Naive thymus-derived CD8-positive, alpha-beta T cell (primary cell): ENCODE results near the gene LPP. TPM values are rescaled to one million over a fixed set of nuclear protein-coding genes. Genes with fewer than 3 reads are reported as not detected.

Experiments used
- ATAC-seq, 2 donors: fragments of 150-1000 bp; cut with Tn5 transposase in 1 of 2; sonication (Bioruptor Pico), chemical (Tn5 transposase) in 1 of 2; 1 replicate in 1 of 2; 2 replicates in 1 of 2; pipeline ENCODE4 v1.10.0; 2021; ENCODE audit warnings: mild to moderate bottlenecking in 2 of 2, moderate library complexity in 2 of 2
- POLR2A ChIA-PET: fragments of 350-600 bp; sonication (Branson Sonifier 250); formaldehyde crosslinking; loops from one replicate; lab custom pipeline; 2021; ENCODE audit warnings: antibody characterized with exemption; lab: Charles Lee
- DNase-seq, 10 donors: peaks; one replicate each; pipeline versions ENCODE4 v3.0.0 to v3.0.0-alpha.2; 2020 to 2022
- H3K27ac Mint-ChIP-seq, 10 donors: one replicate each; pipeline ENCODE4 v1.8.0; 2020 to 2022; ENCODE audit warnings: mild to moderate bottlenecking in 10 of 10, mixed read lengths in 10 of 10, moderate library complexity in 4 of 10, inconsistent platforms in 1 of 10
- H3K27me3 Mint-ChIP-seq, 5 donors: one replicate each; pipeline ENCODE4 v1.8.0; 2021 to 2022; ENCODE audit warnings: mixed read lengths in 5 of 5
- H3K36me3 Mint-ChIP-seq, 3 donors: one replicate each; pipeline ENCODE4 v1.8.0; 2020 to 2022; ENCODE audit warnings: mixed read lengths in 3 of 3, mild to moderate bottlenecking in 2 of 3, inconsistent platforms in 1 of 3
- H3K4me1 Mint-ChIP-seq, 4 donors: one replicate each; pipeline ENCODE4 v1.8.0; 2021 to 2022; ENCODE audit warnings: mixed read lengths in 4 of 4
- H3K4me3 Mint-ChIP-seq, 10 donors: one replicate each; pipeline ENCODE4 v1.8.0; 2020 to 2022; ENCODE audit warnings: mild to moderate bottlenecking in 10 of 10, mixed read lengths in 10 of 10, moderate library complexity in 6 of 10, inconsistent platforms in 1 of 10
- H3K9me3 Mint-ChIP-seq, 9 donors: one replicate each; pipeline ENCODE4 v1.8.0; 2020 to 2022; ENCODE audit warnings: mixed read lengths in 9 of 9, mild to moderate bottlenecking in 3 of 9, inconsistent platforms in 1 of 9, moderate library complexity in 1 of 9
- polyA plus RNA-seq, 3 donors: library from polyadenylated mRNA; unstranded; fragments of 300-500 nt; fragmentation: Illumina TruSeq; gene quantifications; one replicate each; pipeline ENCODE4 v1.2.3, GENCODE V29; 2021
- total RNA-seq, 8 experiments: library from RNA in 2 of 8; stranded (reverse) in 2 of 8; gene quantifications; one replicate each; pipeline ENCODE4 v1.2.3 and lab custom pipeline; 2021 to 2026

The LPP gene
- total and polyA plus RNA-seq, 5 experiments from 2014 or later = 4.9 to 12.5 (median 7.7) TPM

- peaks cover 0 to 3% (median 0%) of the 10 kb centered on the region in 9 donors for H3K9me3 Mint-ChIP-seq
- no peaks in the 10 kb centered on the region for H3K27me3 Mint-ChIP-seq
- POLR2A ChIA-PET = no interaction called here
- peaks cover 0 to 19% (median 7%) of the 10 kb centered on the region in 4 donors for H3K4me1 Mint-ChIP-seq
- no peak overlapping the region for H3K4me3 Mint-ChIP-seq
- ATAC-seq = no peak
- H3K36me3 Mint-ChIP-seq = peaks cover 0 to 4% (median 0%) of the 10 kb centered on the region in 3 donors
- no peak overlapping the region for H3K27ac Mint-ChIP-seq
- DNase-seq = no peak
Observed at GRCh38 chr3:188316021-188316722, 162.2 kb downstream of the LPP start.

GRCh38 chr3:188316723-188317070 lies 162.7 kb downstream of the LPP start:
- POLR2A ChIA-PET = no interaction called here
- Mint-ChIP-seq H3K9me3 (peaks cover 0 to 3% (median 0%) of the 10 kb centered on the region in 9 donors), H3K27ac (no peak overlapping the region), H3K4me1 (peaks cover 0 to 24% (median 7%) of the 10 kb centered on the region in 4 donors), H3K36me3 (peaks cover 0 to 4% (median 0%) of the 10 kb centered on the region in 3 donors), H3K4me3 (no peak overlapping the region), H3K27me3 (no peaks in the 10 kb centered on the region)
- ATAC-seq (no peak), DNase-seq (no peak)

- Mint-ChIP-seq H3K9me3 (peaks cover 0 to 5% (median 0%) of the 10 kb centered on the region in 9 donors), H3K4me1 (peaks cover 24 to 52% (median 36%) of the 10 kb centered on the region in 4 donors), H3K4me3 (no peak overlapping the region), H3K27me3 (no peaks in the 10 kb centered on the region), H3K27ac (no peak overlapping the region), H3K36me3 (peaks cover 0 to 3% (median 3%) of the 10 kb centered on the region in 3 donors)
- POLR2A ChIA-PET = no interaction called here
- ATAC-seq = no peak
- no peak for DNase-seq
Observed at GRCh38 chr3:188319569-188319968, 165.6 kb downstream of the LPP start.

- ATAC-seq (no peak), DNase-seq (no peak)
- peaks cover 28 to 56% (median 42%) of the 10 kb centered on the region in 4 donors for H3K4me1 Mint-ChIP-seq
- H3K9me3 Mint-ChIP-seq = peaks cover 0 to 7% (median 0%) of the 10 kb centered on the region in 9 donors
- no peaks in the 10 kb centered on the region for H3K27me3 Mint-ChIP-seq
- POLR2A ChIA-PET = no interaction called here
- peak overlapping the region in 3 of 10 donors; percentile 15 to 29 (median 21) for H3K27ac Mint-ChIP-seq
- H3K36me3 Mint-ChIP-seq = peaks cover 0 to 4% (median 4%) of the 10 kb centered on the region in 3 donors
- peak overlapping the region in 1 of 10 donors; percentile 40 for H3K4me3 Mint-ChIP-seq
Observed at GRCh38 chr3:188320757-188321156, 166.8 kb downstream of the LPP start.

- Mint-ChIP-seq H3K36me3 (peaks cover 3 to 9% (median 4%) of the 10 kb centered on the region in 3 donors), H3K4me1 (peaks cover 31 to 55% (median 42%) of the 10 kb centered on the region in 4 donors)
- POLR2A ChIA-PET = no interaction called here
Observed at GRCh38 chr3:188321258-188321657, 167.3 kb downstream of the LPP start.

GRCh38 chr3:188322135-188322887 lies 168.4 kb downstream of the LPP start:
- H3K27ac Mint-ChIP-seq = peak overlapping the region; percentile 30 to 95 (median 69)
- DNase-seq (no peak), ATAC-seq (no peak)
- POLR2A ChIA-PET = interaction anchor here (0.7 to 1.1 kb wide), 2 partner anchors 37 to 41 kb away, joined by 3 read pairs; no protein-coding TSS in a partner anchor
- peak overlapping the region in 7 of 10 donors; percentile 20 to 64 (median 47) for H3K4me3 Mint-ChIP-seq
- no peaks in the 10 kb centered on the region for H3K27me3 Mint-ChIP-seq
- peaks cover 32 to 49% (median 42%) of the 10 kb centered on the region in 4 donors for H3K4me1 Mint-ChIP-seq
- H3K36me3 Mint-ChIP-seq = peaks cover 3 to 14% (median 4%) of the 10 kb centered on the region in 3 donors
- H3K9me3 Mint-ChIP-seq = peaks cover 0 to 7% (median 0%) of the 10 kb centered on the region in 9 donors

More at GRCh38 chr3:188321258-188321657, 167.3 kb downstream of the LPP start:
- Mint-ChIP-seq H3K27me3 (no peaks in the 10 kb centered on the region), H3K4me3 (no peak overlapping the region), H3K9me3 (peaks cover 0 to 7% (median 0%) of the 10 kb centered on the region in 9 donors), H3K27ac (peak overlapping the region in 1 of 10 donors; percentile 78)
- no peak for DNase-seq
- ATAC-seq = no peak

- Mint-ChIP-seq H3K27ac (peak overlapping the region; percentile 30 to 95 (median 69)), H3K9me3 (peaks cover 0 to 7% (median 0%) of the 10 kb centered on the region in 9 donors), H3K36me3 (peaks cover 3 to 14% (median 4%) of the 10 kb centered on the region in 3 donors), H3K4me1 (peaks cover 32 to 49% (median 42%) of the 10 kb centered on the region in 4 donors), H3K4me3 (peak overlapping the region in 8 of 10 donors; percentile 20 to 64 (median 49)), H3K27me3 (no peaks in the 10 kb centered on the region)
- DNase-seq (peak in 8 of 10 donors; percentile 24 to 73 (median 50)), ATAC-seq (peak; percentile 98)
- POLR2A ChIA-PET = interaction anchor here (1.1 kb wide), 2 partner anchors 36 to 580 kb away, joined by 3 read pairs; no protein-coding TSS in a partner anchor
Observed at GRCh38 chr3:188323067-188323842, 169.3 kb downstream of the LPP start.

- no peak overlapping the region for H3K27ac Mint-ChIP-seq
- no peaks in the 10 kb centered on the region for H3K27me3 Mint-ChIP-seq
- POLR2A ChIA-PET = no interaction called here
- DNase-seq (no peak), ATAC-seq (no peak)
- peaks cover 41 to 61% (median 50%) of the 10 kb centered on the region in 4 donors for H3K4me1 Mint-ChIP-seq
- peaks cover 0 to 4% (median 0%) of the 10 kb centered on the region in 9 donors for H3K9me3 Mint-ChIP-seq
- peaks cover 3 to 14% (median 4%) of the 10 kb centered on the region in 3 donors for H3K36me3 Mint-ChIP-seq
- no peak overlapping the region for H3K4me3 Mint-ChIP-seq
Observed at GRCh38 chr3:188326111-188326510, 172.2 kb downstream of the LPP start.

GRCh38 chr3:188326968-188327367 lies 173.0 kb downstream of the LPP start:
- Mint-ChIP-seq H3K4me3 (no peak overlapping the region), H3K9me3 (peaks cover 0 to 4% (median 0%) of the 10 kb centered on the region in 9 donors), H3K27me3 (no peaks in the 10 kb centered on the region), H3K4me1 (peaks cover 43 to 57% (median 50%) of the 10 kb centered on the region in 4 donors), H3K27ac (no peak overlapping the region), H3K36me3 (peaks cover 3 to 14% (median 4%) of the 10 kb centered on the region in 3 donors)
- POLR2A ChIA-PET = no interaction called here
- ATAC-seq (no peak), DNase-seq (no peak)

GRCh38 chr3:188327433-188327832 lies 173.5 kb downstream of the LPP start:
- no peak for DNase-seq
- Mint-ChIP-seq H3K27me3 (no peaks in the 10 kb centered on the region), H3K4me1 (peaks cover 39 to 53% (median 46%) of the 10 kb centered on the region in 4 donors), H3K36me3 (peaks cover 3 to 14% (median 4%) of the 10 kb centered on the region in 3 donors), H3K27ac (no peak overlapping the region), H3K9me3 (peaks cover 0 to 4% (median 0%) of the 10 kb centered on the region in 9 donors), H3K4me3 (no peak overlapping the region)
- POLR2A ChIA-PET = no interaction called here
- ATAC-seq = no peak

- no peak for DNase-seq
- H3K4me3 Mint-ChIP-seq = peak overlapping the region in 9 of 10 donors; percentile 0 to 75 (median 28)
- H3K9me3 Mint-ChIP-seq = peaks cover 0 to under 1% (median 0%) of the 10 kb centered on the region in 9 donors
- ATAC-seq = no peak
- H3K27me3 Mint-ChIP-seq = no peaks in the 10 kb centered on the region
- peaks cover 0 to 16% (median 3%) of the 10 kb centered on the region in 3 donors for H3K36me3 Mint-ChIP-seq
- H3K4me1 Mint-ChIP-seq = peaks cover 17 to 28% (median 22%) of the 10 kb centered on the region in 4 donors
- POLR2A ChIA-PET = no interaction called here
- peak overlapping the region in 9 of 10 donors; percentile 6 to 84 (median 44) for H3K27ac Mint-ChIP-seq
Observed at GRCh38 chr3:188330138-188330537, 176.2 kb downstream of the LPP start.

- peaks cover 15 to 26% (median 20%) of the 10 kb centered on the region in 4 donors for H3K4me1 Mint-ChIP-seq
- no peak for ATAC-seq
- H3K4me3 Mint-ChIP-seq = peak overlapping the region in 1 of 10 donors; percentile 11
- H3K36me3 Mint-ChIP-seq = peaks cover 0 to 17% (median under 1%) of the 10 kb centered on the region in 3 donors
- POLR2A ChIA-PET = no interaction called here
- peak overlapping the region in 3 of 10 donors; percentile 0 to 32 (median 20) for H3K27ac Mint-ChIP-seq
- no peak for DNase-seq
- peaks cover 0 to 2% (median 0%) of the 10 kb centered on the region in 9 donors for H3K9me3 Mint-ChIP-seq
- no peaks in the 10 kb centered on the region for H3K27me3 Mint-ChIP-seq
Observed at GRCh38 chr3:188331166-188331565, 177.2 kb downstream of the LPP start.
